ENCODE measurements around the gene THAP4.

Gene THAP4

GRCh38 chr2:241637018-241637794 lies at the start of gene THAP4, which contains the start of gene ATG4B:
Gene THAP4, minus strand, starts transcription at chr2:241637158. Its CDS starts 141 bp downstream, at chr2:241637017.
Gene ATG4B, plus strand, starts transcription at chr2:241637693. Its CDS starts 22 bp downstream, at chr2:241637715.
- DNase-seq (ENCODE audit: low read depth, low spot score): peak; percentile 28

GRCh38 chr2:241686324-241686649 lies 49.3 kb upstream of the THAP4 start:
- no peak for DNase-seq (ENCODE audit: low read depth, low spot score)

GRCh38 chr2:241680827-241681599 lies 44.1 kb upstream of the THAP4 start:
- DNase-seq (ENCODE audit: low read depth, low spot score): no peak

GRCh38 chr2:241680044-241680443 lies 43.1 kb upstream of the THAP4 start:
- DNase-seq (ENCODE audit: low read depth, low spot score): no peak

- no peak for DNase-seq (ENCODE audit: low read depth, low spot score)
Measured at GRCh38 chr2:241678784-241679540, 42.0 kb upstream of the THAP4 start.

- DNase-seq (ENCODE audit: low read depth, low spot score): no peak
Measured at GRCh38 chr2:241678307-241678706, 41.3 kb upstream of the THAP4 start.

- no peak for DNase-seq (ENCODE audit: low read depth, low spot score)
Measured at GRCh38 chr2:241677392-241677791, 40.4 kb upstream of the THAP4 start.

GRCh38 chr2:241676665-241677064 lies 39.7 kb upstream of the THAP4 start:
- no peak for DNase-seq (ENCODE audit: low read depth, low spot score)

- DNase-seq (ENCODE audit: low read depth, low spot score): no peak
Measured at GRCh38 chr2:241675885-241676284, 38.9 kb upstream of the THAP4 start.

GRCh38 chr2:241673797-241674725 lies 37.1 kb upstream of the THAP4 start:
- no peak for DNase-seq (ENCODE audit: low read depth, low spot score)

GRCh38 chr2:241673189-241673663 lies 36.3 kb upstream of the THAP4 start:
- no peak for DNase-seq (ENCODE audit: low read depth, low spot score)

GRCh38 chr2:241672243-241673188 lies 35.6 kb upstream of the THAP4 start:
- no peak for DNase-seq (ENCODE audit: low read depth, low spot score)

- no peak for DNase-seq (ENCODE audit: low read depth, low spot score)
Measured at GRCh38 chr2:241671457-241672240, 34.7 kb upstream of the THAP4 start.

- no peak for DNase-seq (ENCODE audit: low read depth, low spot score)
Measured at GRCh38 chr2:241670333-241671110, 33.6 kb upstream of the THAP4 start.

GRCh38 chr2:241668839-241669238 lies 31.9 kb upstream of the THAP4 start:
- DNase-seq (ENCODE audit: low read depth, low spot score): no peak

- DNase-seq (ENCODE audit: low read depth, low spot score): no peak
Measured at GRCh38 chr2:241668354-241668753, 31.4 kb upstream of the THAP4 start.

- no peak for DNase-seq (ENCODE audit: low read depth, low spot score)
Measured at GRCh38 chr2:241666627-241667400, 29.9 kb upstream of the THAP4 start.
